SK-N-SH (cell line): ENCODE data around the gene GHRHR. TPM values are rescaled to one million over a fixed set of nuclear protein-coding genes. Genes with fewer than 3 reads are reported as not detected.

Source experiments
- CTCF ChIA-PET: fragments of 300-600, 350-600 bp; formaldehyde crosslinking; extraction: SDS; loops from one replicate; lab custom pipeline; 2021; lab: Yijun Ruan, JAX
- POLR2A ChIA-PET: fragments of 350-600 bp; sonication (Branson Sonifier 250); formaldehyde crosslinking; extraction: SDS; loops from one replicate; lab custom pipeline; 2020; ENCODE audit warnings: antibody characterized with exemption, inconsistent platforms; lab: Yijun Ruan, JAX
- DNase-seq: peaks from one replicate; pipeline ENCODE4 v3.0.0; 2012
- H2AFZ ChIP-seq: fragments of 200-600 bp; sonication (generic); 2 replicates; pipeline ENCODE4 v1.8.1; 2016; ENCODE audit warnings: antibody characterized with exemption, mild to moderate bottlenecking, low read depth
- H3F3A ChIP-seq: fragments of 200-600 bp; sonication (generic); replicated peaks from 2 replicates; pipeline ENCODE3; 2016; ENCODE audit warnings: antibody characterized with exemption, mild to moderate bottlenecking; ENCODE audit not compliant: insufficient read depth
- H3K27ac ChIP-seq, 2 experiments: fragments of 200-500 bp in 1 of 2; fragments of 200-600 bp in 1 of 2; sonication (Bioruptor generic) in 1 of 2; sonication (generic), shearing (Covaris generic) in 1 of 2; 2 replicates each; pipeline versions ENCODE4 v1.5.1 to v1.6.1; 2014 to 2016; ENCODE audit warnings: low read depth in 2 of 2, inconsistent platforms in 1 of 2, low read length in 1 of 2, mild to moderate bottlenecking in 1 of 2, mixed read lengths in 1 of 2
- H3K27me3 ChIP-seq: fragments of 200-600 bp; sonication (generic), shearing (Covaris generic); 2 replicates; pipeline ENCODE4 v1.6.1; 2016; ENCODE audit warnings: mixed run types; ENCODE audit not compliant: insufficient read depth
- H3K36me3 ChIP-seq, 2 experiments: fragments of 200-500 bp in 1 of 2; fragments of 200-600 bp in 1 of 2; sonication (Bioruptor generic) in 1 of 2; sonication (generic) in 1 of 2; replicated peaks in 1 of 2; 2 replicates each; pipeline versions ENCODE3 to v1.5.1; 2014 to 2016; ENCODE audit warnings: low read length in 1 of 2, mild to moderate bottlenecking in 1 of 2; ENCODE audit not compliant: insufficient read depth in 2 of 2, control insufficient read depth in 1 of 2
- H3K4me1 ChIP-seq, 2 experiments: fragments of 200-500 bp in 1 of 2; fragments of 200-600 bp in 1 of 2; sonication (Bioruptor generic) in 1 of 2; sonication (generic), shearing (Covaris generic) in 1 of 2; 2 replicates each; pipeline versions ENCODE4 v1.5.1 to v1.6.1; 2014 to 2016; ENCODE audit warnings: low read depth in 1 of 2, low read length in 1 of 2, mixed run types in 1 of 2; ENCODE audit not compliant: insufficient read depth in 2 of 2, control insufficient read depth in 1 of 2
- H3K4me2 ChIP-seq: fragments of 200-600 bp; sonication (generic), shearing (Covaris generic); 2 replicates; pipeline ENCODE4 v1.6.1; 2017; ENCODE audit warnings: mixed run types
- H3K4me3 ChIP-seq, 2 experiments: fragments of 200-500 bp in 1 of 2; fragments of 200-600 bp in 1 of 2; sonication (Bioruptor generic) in 1 of 2; sonication (generic), shearing (Covaris generic) in 1 of 2; 2 replicates each; pipeline versions ENCODE4 v1.5.1 to v1.8.1; 2014 to 2016; ENCODE audit warnings: low read depth in 2 of 2, inconsistent platforms in 1 of 2, low read length in 1 of 2, mild to moderate bottlenecking in 1 of 2, mixed read lengths in 1 of 2, moderate library complexity in 1 of 2
- H3K79me2 ChIP-seq: fragments of 200-600 bp; sonication (generic); 2 replicates; pipeline ENCODE4 v1.8.1; 2017; ENCODE audit warnings: mild to moderate bottlenecking; ENCODE audit not compliant: insufficient read depth
- H3K9ac ChIP-seq: fragments of 200-600 bp; sonication (generic); 2 replicates; pipeline ENCODE4 v1.6.1; 2017; ENCODE audit warnings: mixed run types
- H3K9me2 ChIP-seq: fragments of 200-600 bp; sonication (generic); 2 replicates; pipeline ENCODE4 v1.6.1; 2017; ENCODE audit warnings: mixed run types
- H3K9me3 ChIP-seq: fragments of 200-600 bp; sonication (generic); 2 replicates; pipeline ENCODE4 v1.6.1; 2017; ENCODE audit warnings: mixed run types, mild to moderate bottlenecking, moderate library complexity
- H4K20me1 ChIP-seq: fragments of 200-600 bp; sonication (generic); 2 replicates; pipeline ENCODE4 v1.6.1; 2017; ENCODE audit warnings: mild to moderate bottlenecking, mixed run types; ENCODE audit not compliant: insufficient read depth
- ELF1 ChIP-seq: IDR thresholded peaks from 2 replicates; pipeline ENCODE4 v1.4.0; 2012
- EP300 ChIP-seq, 2 experiments: IDR thresholded peaks; 2 replicates each; pipeline versions ENCODE4 v1.4.0 to v1.6.1; 2012; ENCODE audit warnings: borderline replicate concordance in 1 of 2, low read depth in 1 of 2, low read length in 1 of 2
- EZH2phosphoT487 ChIP-seq: fragments of 200-600 bp; sonication (generic); IDR thresholded peaks from 2 replicates; pipeline ENCODE4 v1.6.1; 2017; ENCODE audit warnings: low read depth, mixed run types, mild to moderate bottlenecking, antibody characterized with exemption, moderate library complexity, borderline replicate concordance
- FOSL2 ChIP-seq: IDR thresholded peaks from 2 replicates; pipeline ENCODE4 v1.4.0; 2012; ENCODE audit warnings: low read depth, mild to moderate bottlenecking, moderate library complexity, borderline replicate concordance
- FOXJ3 ChIP-seq: sonication (generic); formaldehyde crosslinking; IDR thresholded peaks from 2 replicates; pipeline ENCODE4 v1.5.1; 2020; ENCODE audit warnings: mild to moderate bottlenecking, missing genetic modification reagents
- FOXM1 ChIP-seq: IDR thresholded peaks from 2 replicates; pipeline ENCODE4 v1.4.0; 2012; ENCODE audit warnings: low read depth, mild to moderate bottlenecking
- GABPA ChIP-seq: IDR thresholded peaks from 2 replicates; pipeline ENCODE4 v1.4.0; 2012; ENCODE audit warnings: low read depth, mild to moderate bottlenecking
- GATA2 ChIP-seq: sonication (generic); formaldehyde crosslinking; IDR thresholded peaks from 2 replicates; pipeline ENCODE4 v1.5.0; 2020; ENCODE audit warnings: mild to moderate bottlenecking, missing genetic modification reagents
- JUND ChIP-seq: IDR thresholded peaks from 2 replicates; pipeline ENCODE4 v1.4.0; 2012
- NFIC ChIP-seq: IDR thresholded peaks from 2 replicates; pipeline ENCODE4 v1.4.0; 2012; ENCODE audit warnings: borderline replicate concordance
- NRF1 ChIP-seq: IDR thresholded peaks from 2 replicates; pipeline ENCODE4 v1.6.1; 2012; ENCODE audit warnings: low read depth, mild to moderate bottlenecking, low read length
- RAD21 ChIP-seq: IDR thresholded peaks from 2 replicates; pipeline ENCODE4 v1.6.1; 2012; ENCODE audit warnings: mild to moderate bottlenecking, low read length
- RFX5 ChIP-seq: IDR thresholded peaks from 2 replicates; pipeline ENCODE4 v1.6.1; 2012; ENCODE audit warnings: mild to moderate bottlenecking, improper control_type of control experiment, low read length
- RXRA ChIP-seq: IDR thresholded peaks from 2 replicates; pipeline ENCODE4 v1.4.0; 2012; ENCODE audit warnings: low read depth, mild to moderate bottlenecking, borderline replicate concordance
- SIN3A ChIP-seq: IDR thresholded peaks from 2 replicates; pipeline ENCODE4 v1.6.1; 2012; ENCODE audit warnings: low read depth, mild to moderate bottlenecking, low read length, moderate library complexity, borderline replicate concordance
- SMC3 ChIP-seq: IDR thresholded peaks from 2 replicates; pipeline ENCODE4 v1.6.1; 2012; ENCODE audit warnings: low read depth, low read length, improper control_type of control experiment
- TAF1 ChIP-seq: IDR thresholded peaks from 2 replicates; pipeline ENCODE4 v1.6.1; 2012; ENCODE audit warnings: low read depth, mild to moderate bottlenecking, low read length, moderate library complexity, borderline replicate concordance
- TCF12 ChIP-seq: IDR thresholded peaks from 2 replicates; pipeline ENCODE4 v1.4.0; 2012
- USF1 ChIP-seq: IDR thresholded peaks from 2 replicates; pipeline ENCODE4 v1.4.0; 2012; ENCODE audit warnings: low read depth, borderline replicate concordance
- YY1 ChIP-seq: IDR thresholded peaks from 2 replicates; pipeline ENCODE4 v1.4.0; 2012; ENCODE audit warnings: low read depth, mild to moderate bottlenecking
- WGBS: methylation state at CpG from one replicate; pipeline ENCODE4 v1.1.6; 2017; ENCODE audit warnings: low lambda C conversion rate; 5-methylcytosine and 5-hydroxymethylcytosine counted together
- polyA plus RNA-seq, 3 experiments: library from polyadenylated mRNA; depleted of rRNA; stranded (reverse); fragments of >200 nt; gene quantifications; 2 replicates each; pipeline ENCODE4 v1.2.3, GENCODE V29; 2012
- TF ChIP-seq, protein P1 (sequence below): fragments of 150-350 bp; IDR thresholded peaks from 2 replicates; pipeline ENCODE4 v1.6.1; 2017; ENCODE audit warnings: antibody characterized with exemption, low read length, low read depth, borderline replicate concordance
- TF ChIP-seq, protein P2 (sequence below): IDR thresholded peaks from 2 replicates; pipeline ENCODE4; 2012
- TF ChIP-seq, protein P3 (sequence below): fragments of 200-600 bp; sonication (generic); IDR thresholded peaks from 2 replicates; pipeline ENCODE4 v1.6.1; 2017; ENCODE audit warnings: antibody characterized with exemption, mild to moderate bottlenecking, moderate library complexity

Gene GHRHR
- polyA plus RNA-seq, 1 of the 3 experiments (the other 2 are of a cell fraction): not detected

DNA sequence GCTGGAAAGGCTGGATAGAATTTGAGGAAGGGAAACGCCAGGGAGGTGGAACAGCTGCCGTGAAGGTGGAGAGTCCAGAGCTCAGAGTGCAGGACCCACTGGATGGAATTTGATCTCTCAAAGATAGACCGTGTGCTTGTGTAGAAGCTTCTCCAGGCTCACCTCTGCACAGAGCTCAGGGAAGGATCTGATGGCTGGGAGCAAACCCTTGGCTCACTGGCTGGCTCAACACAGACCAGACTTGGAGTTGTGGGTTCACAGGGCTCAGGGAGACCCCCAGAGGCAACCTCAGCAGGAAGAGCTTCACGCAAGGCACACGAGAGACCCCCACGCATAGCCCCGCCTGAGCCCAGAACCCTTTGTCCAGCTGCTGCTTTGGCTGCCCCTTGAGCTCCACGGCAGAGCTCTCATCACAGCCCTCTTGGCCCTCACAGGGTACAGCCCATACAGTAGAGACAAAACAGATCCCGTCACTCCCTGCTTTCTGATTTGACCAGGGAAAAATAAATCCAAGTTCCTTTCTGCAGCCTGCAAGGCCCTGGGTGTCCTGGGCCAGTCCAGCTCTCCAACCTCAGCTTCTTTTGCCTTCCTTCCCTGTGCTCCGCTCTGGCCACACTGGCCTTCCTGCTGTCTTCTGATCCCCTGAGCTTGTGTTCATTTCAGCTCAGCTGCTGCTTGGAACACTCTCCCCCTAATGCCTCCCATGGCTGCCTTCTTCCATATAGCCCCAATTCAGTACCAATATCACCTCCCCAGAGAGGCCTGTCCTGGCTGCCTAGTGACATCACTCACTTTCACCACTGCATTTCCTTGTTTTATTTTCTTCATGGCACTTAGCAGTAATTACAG, 26.3 kb downstream of the GHRHR start:
- H4K20me1 ChIP-seq: no peaks in the 10 kb centered on the region
- H3K27ac ChIP-seq: no peak overlapping the region
- no peaks in the 10 kb centered on the region for H3F3A ChIP-seq
- TF ChIP-seq TCF12 (no peak), NFIC (no peak), JUND (no peak), YY1 (no peak), ELF1 (no peak), FOXM1 (no peak), GATA2 (CRISPR knock-in tag) (no peak), RXRA (no peak), GABPA (no peak), RFX5 (no peak)
- TF ChIP-seq, protein P1, sequence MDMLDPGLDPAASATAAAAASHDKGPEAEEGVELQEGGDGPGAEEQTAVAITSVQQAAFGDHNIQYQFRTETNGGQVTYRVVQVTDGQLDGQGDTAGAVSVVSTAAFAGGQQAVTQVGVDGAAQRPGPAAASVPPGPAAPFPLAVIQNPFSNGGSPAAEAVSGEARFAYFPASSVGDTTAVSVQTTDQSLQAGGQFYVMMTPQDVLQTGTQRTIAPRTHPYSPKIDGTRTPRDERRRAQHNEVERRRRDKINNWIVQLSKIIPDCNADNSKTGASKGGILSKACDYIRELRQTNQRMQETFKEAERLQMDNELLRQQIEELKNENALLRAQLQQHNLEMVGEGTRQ: no peak
- no peak overlapping the region for H2AFZ ChIP-seq
- peak; percentile 37 for DNase-seq
- H3K9me2 ChIP-seq: no peaks in the 10 kb centered on the region
- WGBS: 53% methylated on average over 9 of the region's 10 CpGs
- no peak overlapping the region for H3K4me2 ChIP-seq
- no peaks in the 10 kb centered on the region for H3K79me2 ChIP-seq
- H3K4me3 ChIP-seq: no peak overlapping the region
- H3K9ac ChIP-seq: no peak overlapping the region
- H3K27me3 ChIP-seq: no peaks in the 10 kb centered on the region
- ChIA-PET POLR2A (interaction anchor here (0.9 kb wide), 1 partner anchor 30 kb away, joined by 3 read pairs; no protein-coding TSS in a partner anchor), CTCF (interaction anchor here (0.7 to 31.8 kb wide), 8 partner anchors 19 to 144 kb away, joined by 3 to 1191 read pairs (median 11); partner anchors contain the start of gene ADCYAP1R1)
- no peaks in the 10 kb centered on the region for H3K36me3 ChIP-seq
- peaks cover 0 to 7% of the 10 kb centered on the region in 2 experiments; a peak in 1 of 4 replicates for H3K4me1 ChIP-seq
- H3K9me3 ChIP-seq: no peaks in the 10 kb centered on the region

GRCh38 chr7:30990673-30991170, 27.0 kb downstream of the GHRHR start:
- 51% methylated on average over 6 of the region's 6 CpGs for WGBS
- no peak overlapping the region for H3K9ac ChIP-seq
- H3K27me3 ChIP-seq: no peaks in the 10 kb centered on the region
- H3K4me3 ChIP-seq: no peak overlapping the region
- no peaks in the 10 kb centered on the region for H3K36me3 ChIP-seq
- TF ChIP-seq FOXJ3 (CRISPR knock-in tag) (no peak), USF1 (no peak), FOSL2 (no peak), YY1 (no peak), SIN3A (no peak), NRF1 (no peak), TCF12 (no peak), GABPA (no peak), EZH2phosphoT487 (no peak), GATA2 (CRISPR knock-in tag) (no peak), TAF1 (no peak), EP300 (IDR thresholded peaks at IDR 0.05; ENCODE audit: borderline replicate concordance in 1 of 2, low read depth in 1 of 2, low read length in 1 of 2) (no peak), RAD21 (no peak), SMC3 (no peak), RXRA (no peak)
- TF ChIP-seq, protein P2, sequence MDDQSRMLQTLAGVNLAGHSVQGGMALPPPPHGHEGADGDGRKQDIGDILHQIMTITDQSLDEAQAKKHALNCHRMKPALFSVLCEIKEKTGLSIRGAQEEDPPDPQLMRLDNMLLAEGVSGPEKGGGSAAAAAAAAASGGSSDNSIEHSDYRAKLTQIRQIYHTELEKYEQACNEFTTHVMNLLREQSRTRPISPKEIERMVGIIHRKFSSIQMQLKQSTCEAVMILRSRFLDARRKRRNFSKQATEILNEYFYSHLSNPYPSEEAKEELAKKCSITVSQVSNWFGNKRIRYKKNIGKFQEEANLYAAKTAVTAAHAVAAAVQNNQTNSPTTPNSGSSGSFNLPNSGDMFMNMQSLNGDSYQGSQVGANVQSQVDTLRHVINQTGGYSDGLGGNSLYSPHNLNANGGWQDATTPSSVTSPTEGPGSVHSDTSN: no peak
- TF ChIP-seq, protein P3, sequence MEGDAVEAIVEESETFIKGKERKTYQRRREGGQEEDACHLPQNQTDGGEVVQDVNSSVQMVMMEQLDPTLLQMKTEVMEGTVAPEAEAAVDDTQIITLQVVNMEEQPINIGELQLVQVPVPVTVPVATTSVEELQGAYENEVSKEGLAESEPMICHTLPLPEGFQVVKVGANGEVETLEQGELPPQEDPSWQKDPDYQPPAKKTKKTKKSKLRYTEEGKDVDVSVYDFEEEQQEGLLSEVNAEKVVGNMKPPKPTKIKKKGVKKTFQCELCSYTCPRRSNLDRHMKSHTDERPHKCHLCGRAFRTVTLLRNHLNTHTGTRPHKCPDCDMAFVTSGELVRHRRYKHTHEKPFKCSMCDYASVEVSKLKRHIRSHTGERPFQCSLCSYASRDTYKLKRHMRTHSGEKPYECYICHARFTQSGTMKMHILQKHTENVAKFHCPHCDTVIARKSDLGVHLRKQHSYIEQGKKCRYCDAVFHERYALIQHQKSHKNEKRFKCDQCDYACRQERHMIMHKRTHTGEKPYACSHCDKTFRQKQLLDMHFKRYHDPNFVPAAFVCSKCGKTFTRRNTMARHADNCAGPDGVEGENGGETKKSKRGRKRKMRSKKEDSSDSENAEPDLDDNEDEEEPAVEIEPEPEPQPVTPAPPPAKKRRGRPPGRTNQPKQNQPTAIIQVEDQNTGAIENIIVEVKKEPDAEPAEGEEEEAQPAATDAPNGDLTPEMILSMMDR: no peak
- ChIA-PET CTCF (interaction anchor here (0.7 to 31.8 kb wide), 9 partner anchors 9 to 144 kb away, joined by 3 to 1191 read pairs (median 3); no protein-coding TSS in a partner anchor), POLR2A (no interaction called here)
- H3F3A ChIP-seq: no peaks in the 10 kb centered on the region
- DNase-seq: no peak
- H3K4me2 ChIP-seq: no peak overlapping the region
- no peak overlapping the region for H3K27ac ChIP-seq
- H3K9me3 ChIP-seq: no peaks in the 10 kb centered on the region
- no peaks in the 10 kb centered on the region for H3K9me2 ChIP-seq
- no peaks in the 10 kb centered on the region for H3K79me2 ChIP-seq
- H3K4me1 ChIP-seq: peaks cover 0 to 7% of the 10 kb centered on the region in 2 experiments; a peak in 1 of 4 replicates
- no peak overlapping the region for H2AFZ ChIP-seq
- no peaks in the 10 kb centered on the region for H4K20me1 ChIP-seq
